GM21515 (cell line): ENCODE results near the gene SEC23B.
A peak's percentile ranks its signal among the peaks of the same experiment; 100 is the strongest.

ENCODE experiments used
- ATAC-seq: cut with Tn5 transposase; IDR thresholded peaks from one replicate; pipeline ENCODE4 v1.9.1; 2021; ENCODE audit not compliant: unreplicated experiment

SEC23B gene

GRCh38 chr20:18587665-18588573 lies 80.2 kb downstream of the SEC23B start, which contains the start of gene DTD1:
TSS of gene DTD1 (plus strand) at chr20:18588054. CDS start at chr20:18588073, 19 bp downstream.
- ATAC-seq, result peak; percentile 94

GRCh38 chr20:18588574-18588933 lies 80.8 kb downstream of the SEC23B start:
- ATAC-seq, result no peak

- no peak for ATAC-seq
Observed at GRCh38 chr20:18589941-18590674, 82.4 kb downstream of the SEC23B start.

GRCh38 chr20:18596270-18596669 lies 88.5 kb downstream of the SEC23B start:
- ATAC-seq, result no peak

GRCh38 chr20:18609741-18610140 lies 102.0 kb downstream of the SEC23B start:
- ATAC-seq, result no peak
